Measurements from ENCODE around the gene PARD3B. TPM values are rescaled to one million over a fixed set of nuclear protein-coding genes. Genes with fewer than 3 reads are reported as not detected.

The PARD3B gene
- total RNA-seq, 1 experiment from 2014 or later = 2.0 TPM

- Histone ChIP-seq H3K27me3 (ENCODE audit: insufficient read depth, low read length) (peaks cover 3% of the 10 kb centered on the region; the same call in 1 of the 2 replicates), H3K79me2 (ENCODE audit: insufficient read depth, low read length) (no peaks in the 10 kb centered on the region), H3K36me3 (ENCODE audit: control insufficient read depth in 1 of 2, insufficient read depth in 2 of 2, low read length in 2 of 2) (no peaks in the 10 kb centered on the region), H3K4me1 (ENCODE audit: control insufficient read depth in 1 of 2, insufficient read depth in 2 of 2, low read length in 2 of 2) (no peaks in the 10 kb centered on the region), H3K9ac (ENCODE audit: low read length) (no peak overlapping the region), H3K27ac (ENCODE audit: low read depth, low read length) (no peak overlapping the region), H4K20me1 (ENCODE audit: insufficient read depth) (no peaks in the 10 kb centered on the region), H3K9me2 (ENCODE audit: insufficient read depth) (no peaks in the 10 kb centered on the region), H3K4me2 (ENCODE audit: low read length) (no peak overlapping the region), H3K9me3 (ENCODE audit: control insufficient read depth in 1 of 2, insufficient read depth in 1 of 2, low read depth in 1 of 2, low read length in 2 of 2) (no peaks in the 10 kb centered on the region), H3K4me3 (replicated peaks in 1 of 2; ENCODE audit: low read depth in 1 of 2, low read length in 2 of 2) (no peak overlapping the region), H2AFZ (ENCODE audit: low read depth, low read length, poor library complexity, severe bottlenecking) (no peak overlapping the region)
- no TSS peak for BruUV-seq (replicated peaks)
- DNase-seq (ENCODE audit: low read depth, low spot score) = no peak
- no peak for TF ChIP-seq EGR1 (IDR thresholded peaks at IDR 0.05; ENCODE audit: low read depth)
- no peak for TF ChIP-seq CBX3 (IDR thresholded peaks at IDR 0.05; ENCODE audit: low read depth)
- no peak for TF ChIP-seq ZNF274 (IDR thresholded peaks at IDR 0.05; ENCODE audit: low read depth, low read length)
- no peak for TF ChIP-seq ZFX (IDR thresholded peaks at IDR 0.05)
- no peak for TF ChIP-seq JUND (IDR thresholded peaks at IDR 0.05)
- no peak for TF ChIP-seq RAD21 (IDR thresholded peaks at IDR 0.05; ENCODE audit: low read depth)
- TF ChIP-seq POLR2AphosphoS5 (IDR thresholded peaks at IDR 0.05; ENCODE audit: low read depth, low read length) = no peak
- no peak for TF ChIP-seq SRF (IDR thresholded peaks at IDR 0.05; ENCODE audit: low read depth)
- no peak for TF ChIP-seq CEBPB (IDR thresholded peaks at IDR 0.05; ENCODE audit: low read depth)
- TF ChIP-seq, protein P1, sequence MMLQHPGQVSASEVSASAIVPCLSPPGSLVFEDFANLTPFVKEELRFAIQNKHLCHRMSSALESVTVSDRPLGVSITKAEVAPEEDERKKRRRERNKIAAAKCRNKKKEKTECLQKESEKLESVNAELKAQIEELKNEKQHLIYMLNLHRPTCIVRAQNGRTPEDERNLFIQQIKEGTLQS (IDR thresholded peaks at IDR 0.05) = no peak
- TF ChIP-seq MAX (IDR thresholded peaks at IDR 0.05) = no peak
- TF ChIP-seq, protein P2, sequence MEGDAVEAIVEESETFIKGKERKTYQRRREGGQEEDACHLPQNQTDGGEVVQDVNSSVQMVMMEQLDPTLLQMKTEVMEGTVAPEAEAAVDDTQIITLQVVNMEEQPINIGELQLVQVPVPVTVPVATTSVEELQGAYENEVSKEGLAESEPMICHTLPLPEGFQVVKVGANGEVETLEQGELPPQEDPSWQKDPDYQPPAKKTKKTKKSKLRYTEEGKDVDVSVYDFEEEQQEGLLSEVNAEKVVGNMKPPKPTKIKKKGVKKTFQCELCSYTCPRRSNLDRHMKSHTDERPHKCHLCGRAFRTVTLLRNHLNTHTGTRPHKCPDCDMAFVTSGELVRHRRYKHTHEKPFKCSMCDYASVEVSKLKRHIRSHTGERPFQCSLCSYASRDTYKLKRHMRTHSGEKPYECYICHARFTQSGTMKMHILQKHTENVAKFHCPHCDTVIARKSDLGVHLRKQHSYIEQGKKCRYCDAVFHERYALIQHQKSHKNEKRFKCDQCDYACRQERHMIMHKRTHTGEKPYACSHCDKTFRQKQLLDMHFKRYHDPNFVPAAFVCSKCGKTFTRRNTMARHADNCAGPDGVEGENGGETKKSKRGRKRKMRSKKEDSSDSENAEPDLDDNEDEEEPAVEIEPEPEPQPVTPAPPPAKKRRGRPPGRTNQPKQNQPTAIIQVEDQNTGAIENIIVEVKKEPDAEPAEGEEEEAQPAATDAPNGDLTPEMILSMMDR (IDR thresholded peaks at IDR 0.05 in 2 of 3, conservative IDR thresholded peaks at IDR 0.05 in 1 of 3; ENCODE audit: borderline replicate concordance in 1 of 3, insufficient read depth in 1 of 3, low read depth in 2 of 3, low read length in 2 of 3) = no peak
- TF ChIP-seq TCF7L2 (IDR thresholded peaks at IDR 0.05; ENCODE audit: borderline replicate concordance, extremely low read depth, insufficient read depth, insufficient read length) = no peak
- TF ChIP-seq EZH2phosphoT487 (IDR thresholded peaks at IDR 0.05; ENCODE audit: borderline replicate concordance) = no peak
- TF ChIP-seq SP1 (IDR thresholded peaks at IDR 0.05; ENCODE audit: low read depth) = no peak
- TF ChIP-seq ELF1 (IDR thresholded peaks at IDR 0.05; ENCODE audit: borderline replicate concordance, low read depth) = no peak
- no peak for TF ChIP-seq POLR2A (IDR thresholded peaks at IDR 0.05; ENCODE audit: borderline replicate concordance, extremely low read depth, insufficient read depth, insufficient read length)
- POLR2A ChIA-PET = no interaction called here
- no peak for ATAC-seq
- CTCF ChIA-PET = no interaction called here
- RAD21 ChIA-PET (ENCODE audit: low non-redundant PET in 1 of 2, low total read pairs in 2 of 2, uncharacterized antibody in 2 of 2, unreplicated experiment in 2 of 2) = no interaction called here
- intact Hi-C loops (cut with micrococcal nuclease) = no loop called here
Measured at GRCh38 chr2:205561441-205561840, 1016.2 kb downstream of the PARD3B start.
